ENCODE measurements around the gene DERL3. TPM values are rescaled to one million over a fixed set of nuclear protein-coding genes. Genes with fewer than 3 reads are reported as not detected.

Gene DERL3
- total RNA-seq, 4 donors from 2014 or later, result 0.21 to 0.49 (median 0.33) TPM

GRCh38 chr22:23845265-23846080 is 6.7 kb upstream of the DERL3 start:
- DNase-seq (ENCODE audit: low spot score in 2 of 2), result no peak
- WGBS, 2 donors, result 72 to 73% methylated on average over 9 of the region's 9 CpGs
- no peak for TF ChIP-seq POLR2A (IDR thresholded peaks at IDR 0.05)
- no peak for TF ChIP-seq CTCF (IDR thresholded peaks at IDR 0.05)
- intact Hi-C loops (cut with DNase I; ENCODE audit: low total_unique reads), result loop anchor here (10.0 kb wide), 1 partner anchor 311 kb away; no protein-coding TSS in a partner anchor
- no peak overlapping the region for H3K4me3 ChIP-seq (ENCODE audit: low read depth, poor library complexity, severe bottlenecking)

DNA sequence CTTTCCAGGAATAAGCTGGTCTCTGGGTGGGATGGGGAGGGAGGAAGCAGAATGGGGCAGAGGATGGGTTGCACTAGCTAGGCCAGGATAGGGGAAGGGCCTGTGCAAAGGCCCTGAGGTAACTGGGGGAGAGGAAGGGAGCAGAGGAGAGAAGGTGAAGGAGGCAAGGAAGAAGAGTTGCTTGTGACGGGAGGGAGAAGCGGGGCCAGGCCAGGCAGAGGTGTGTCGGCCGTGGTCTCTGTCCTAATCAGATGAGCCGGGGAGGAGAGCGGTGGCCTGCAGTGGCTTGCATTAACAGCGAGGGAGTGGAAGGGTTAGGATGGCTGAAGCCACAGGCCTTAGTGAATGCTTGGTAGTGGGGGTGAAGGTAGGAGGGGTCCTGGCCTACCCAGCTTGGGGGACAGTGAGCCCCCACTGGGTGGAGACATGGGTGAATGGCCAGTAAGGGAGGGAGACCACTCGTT is 6.0 kb upstream of the DERL3 start:
- WGBS, 2 donors, result 78 to 80% methylated on average over 8 of the region's 8 CpGs
- intact Hi-C loops (cut with DNase I; ENCODE audit: low total_unique reads), result loop anchor here (10.0 kb wide), 1 partner anchor 310 kb away; no protein-coding TSS in a partner anchor

DNA sequence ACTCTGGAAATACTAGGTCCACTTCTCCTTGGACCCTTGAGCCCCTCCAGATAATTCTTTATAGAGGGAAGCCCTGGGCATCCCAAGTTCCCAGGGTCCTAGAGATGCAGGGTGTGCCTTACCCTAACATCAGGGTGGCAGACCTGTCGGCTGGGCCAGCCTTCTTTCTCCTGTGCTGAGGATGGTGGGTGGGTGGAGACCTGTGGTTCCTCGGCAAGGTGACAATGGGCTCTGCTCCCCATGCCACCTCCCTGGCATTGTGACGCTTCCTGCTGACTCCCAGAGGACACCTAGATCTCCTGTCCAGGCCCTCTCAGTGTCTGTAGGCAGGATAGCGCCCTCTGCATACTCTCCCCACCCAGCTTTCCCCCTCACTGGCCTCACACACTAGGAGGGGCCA is 3.8 kb upstream of the DERL3 start:
- WGBS, 2 donors, result 79 to 90% methylated on average over 4 of the region's 4 CpGs
- no peak for DNase-seq (ENCODE audit: low spot score in 2 of 2)
- no peak overlapping the region for H3K4me3 ChIP-seq (ENCODE audit: low read depth, poor library complexity, severe bottlenecking)
- no peak for TF ChIP-seq POLR2A (IDR thresholded peaks at IDR 0.05)
- TF ChIP-seq CTCF (IDR thresholded peaks at IDR 0.05), result no peak
- intact Hi-C loops (cut with DNase I; ENCODE audit: low total_unique reads), result loop anchor here (10.0 kb wide), 1 partner anchor 308 kb away; no protein-coding TSS in a partner anchor

More for the DNA sequence above, 6.0 kb upstream of the DERL3 start:
- DNase-seq (ENCODE audit: low spot score in 2 of 2), result no peak
- H3K4me3 ChIP-seq (ENCODE audit: low read depth, poor library complexity, severe bottlenecking), result no peak overlapping the region
- TF ChIP-seq CTCF (IDR thresholded peaks at IDR 0.05) (no peak), POLR2A (IDR thresholded peaks at IDR 0.05) (no peak)

DNA sequence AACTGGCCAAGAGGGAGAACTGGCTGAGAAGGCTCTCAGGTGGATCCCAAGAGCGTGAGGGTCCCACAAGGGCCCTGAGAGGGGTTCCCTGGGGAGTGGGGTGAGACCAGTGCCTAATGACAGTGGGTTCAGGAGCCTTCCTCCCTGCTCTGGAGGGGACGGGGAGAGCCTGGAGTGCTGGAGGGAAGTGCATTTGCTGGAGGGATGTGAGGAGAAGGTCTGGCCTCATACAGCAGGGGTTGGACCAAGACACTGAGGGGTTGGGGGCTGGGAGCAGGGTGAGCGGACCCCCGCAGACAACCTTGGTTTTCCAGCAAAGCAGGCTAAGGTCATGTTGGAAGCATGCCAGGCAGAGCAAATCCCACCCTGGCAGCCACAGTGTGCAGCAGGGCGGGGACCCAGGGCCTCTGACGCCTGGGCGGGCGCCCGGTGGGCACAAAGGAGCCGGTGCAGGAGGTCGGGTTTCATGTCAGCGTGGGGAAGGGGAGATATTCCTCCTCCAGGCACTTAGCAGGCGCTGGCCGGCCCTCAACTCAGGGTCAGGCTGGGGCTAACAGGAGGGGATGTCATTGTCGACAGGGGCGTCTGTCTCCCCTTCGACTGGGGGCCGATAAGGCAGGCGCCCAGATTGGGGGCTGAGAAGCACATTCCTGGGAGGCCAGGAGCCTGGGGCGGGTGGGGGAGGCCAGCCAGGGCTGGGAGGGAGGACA is 3.1 kb upstream of the DERL3 start:
- no peak overlapping the region for H3K4me3 ChIP-seq (ENCODE audit: low read depth, poor library complexity, severe bottlenecking)
- 84 to 87% methylated on average over 18 to 20 of the region's 20 CpGs for WGBS, 2 donors
- intact Hi-C loops (cut with DNase I; ENCODE audit: low total_unique reads), result loop anchor here (10.0 kb wide), 1 partner anchor 307 kb away; no protein-coding TSS in a partner anchor
- TF ChIP-seq POLR2A (IDR thresholded peaks at IDR 0.05) (no peak), CTCF (IDR thresholded peaks at IDR 0.05) (no peak)
- DNase-seq (ENCODE audit: low spot score in 2 of 2), result no peak

GRCh38 chr22:23841292-23841691 is 2.5 kb upstream of the DERL3 start:
- WGBS, 2 donors, result 86 to 87% methylated on average over 5 of the region's 5 CpGs
- TF ChIP-seq POLR2A (IDR thresholded peaks at IDR 0.05) (no peak), CTCF (IDR thresholded peaks at IDR 0.05) (no peak)
- intact Hi-C loops (cut with DNase I; ENCODE audit: low total_unique reads), result loop anchor here (10.0 kb wide), 1 partner anchor 306 kb away; no protein-coding TSS in a partner anchor

More at GRCh38 chr22:23841292-23841691, 2.5 kb upstream of the DERL3 start:
- H3K4me3 ChIP-seq (ENCODE audit: low read depth, poor library complexity, severe bottlenecking), result no peak overlapping the region
- DNase-seq (ENCODE audit: low spot score in 2 of 2), result no peak
